WTC11 (cell line): ENCODE results near the gene NEK8. TPM values are rescaled to one million over a fixed set of nuclear protein-coding genes. Genes with fewer than 3 reads are reported as not detected.

Experiments
- ATAC-seq: fragments of 200-7000 bp; cut with Tn5 transposase; 2 replicates; pipeline ENCODE4 v1.10.0; 2021; ENCODE audit warnings: mild to moderate bottlenecking, moderate library complexity
- CTCF ChIA-PET: fragments of 300-600 bp; sonication (Branson Sonifier 250); formaldehyde crosslinking; loops from one replicate; lab custom pipeline; 2021; ENCODE audit warnings: antibody characterized with exemption; lab: Charles Lee
- POLR2A ChIA-PET: fragments of 350-600 bp; sonication (Branson Sonifier 250); formaldehyde crosslinking; loops from one replicate; lab custom pipeline; 2021; ENCODE audit warnings: antibody characterized with exemption; lab: Charles Lee
- DNase-seq: peaks from one replicate; pipeline ENCODE4 v3.0.0; 2021; ENCODE audit warnings: low spot score
- H3K27ac Mint-ChIP-seq: 2 replicates; pipeline ENCODE4 v1.8.0; 2021; ENCODE audit warnings: mixed read lengths
- H3K27me3 Mint-ChIP-seq: 2 replicates; pipeline ENCODE4 v1.8.0; 2021; ENCODE audit warnings: low read depth, mild to moderate bottlenecking, moderate library complexity, mixed read lengths
- H3K36me3 Mint-ChIP-seq: 2 replicates; pipeline ENCODE4 v1.8.0; 2021; ENCODE audit warnings: mixed read lengths
- H3K4me1 Mint-ChIP-seq: 2 replicates; pipeline ENCODE4 v1.8.0; 2022; ENCODE audit warnings: mixed read lengths
- H3K4me3 Mint-ChIP-seq: 2 replicates; pipeline ENCODE4 v1.8.0; 2021; ENCODE audit warnings: mild to moderate bottlenecking, moderate library complexity, mixed read lengths
- H3K9me3 Mint-ChIP-seq: 2 replicates; pipeline ENCODE4 v1.8.0; 2021; ENCODE audit warnings: mixed read lengths
- CBFB ChIP-seq: sonication (generic); formaldehyde crosslinking; IDR thresholded peaks from 2 replicates; pipeline ENCODE4 v1.8.1; 2022; ENCODE audit warnings: mild to moderate bottlenecking, low read depth, missing genetic modification reagents
- CREB1 ChIP-seq: sonication (generic); formaldehyde crosslinking; IDR thresholded peaks from 2 replicates; pipeline ENCODE4 v1.8.0; 2023; ENCODE audit warnings: mild to moderate bottlenecking, missing genetic modification reagents
- ETV6 ChIP-seq: sonication (generic); formaldehyde crosslinking; IDR thresholded peaks from 2 replicates; pipeline ENCODE4 v1.8.1; 2022; ENCODE audit warnings: mild to moderate bottlenecking, missing genetic modification reagents
- FOXK1 ChIP-seq: sonication (generic); formaldehyde crosslinking; IDR thresholded peaks from 2 replicates; pipeline ENCODE4 v1.8.0; 2022; ENCODE audit warnings: mild to moderate bottlenecking, moderate library complexity, missing genetic modification reagents
- FOXP1 ChIP-seq: sonication (generic); formaldehyde crosslinking; IDR thresholded peaks from 2 replicates; pipeline ENCODE4 v1.8.0; 2022; ENCODE audit warnings: missing genetic modification reagents, mild to moderate bottlenecking, moderate library complexity, borderline replicate concordance
- GRHL2 ChIP-seq: fragments of 250-450 bp; sonication (Bioruptor Pico); IDR thresholded peaks from 2 replicates; pipeline ENCODE4 v1.8.0; 2022; ENCODE audit warnings: mild to moderate bottlenecking, moderate library complexity; ENCODE audit not compliant: insufficient replicate concordance, severe bottlenecking
- JUN ChIP-seq: sonication (generic); formaldehyde crosslinking; IDR thresholded peaks from 2 replicates; pipeline ENCODE4 v1.8.0; 2023; ENCODE audit warnings: mild to moderate bottlenecking, missing genetic modification reagents
- NR3C1 ChIP-seq: sonication (generic); formaldehyde crosslinking; conservative IDR thresholded peaks from 2 replicates; pipeline ENCODE4 v1.8.1; 2023; ENCODE audit warnings: low read depth, mild to moderate bottlenecking, missing genetic modification reagents
- OVOL2 ChIP-seq: fragments of 250-450 bp; sonication (Bioruptor Pico); IDR thresholded peaks from 2 replicates; pipeline ENCODE4 v1.9.0; 2021; ENCODE audit warnings: mild to moderate bottlenecking, borderline replicate concordance
- RELA ChIP-seq: sonication (generic); formaldehyde crosslinking; IDR thresholded peaks from 2 replicates; pipeline ENCODE4 v1.8.1; 2022; ENCODE audit warnings: missing genetic modification reagents, mild to moderate bottlenecking, borderline replicate concordance
- SOX15 ChIP-seq: fragments of 250-450 bp; sonication (Bioruptor Pico); IDR thresholded peaks from 2 replicates; pipeline ENCODE4 v1.9.0; 2021; ENCODE audit warnings: mild to moderate bottlenecking
- ZNF138 ChIP-seq: sonication (generic); formaldehyde crosslinking; conservative IDR thresholded peaks from 2 replicates; pipeline ENCODE4 v1.8.1; 2022; ENCODE audit warnings: mild to moderate bottlenecking, moderate library complexity, missing genetic modification reagents
- ZNF232 ChIP-seq: sonication (generic); formaldehyde crosslinking; IDR thresholded peaks from 2 replicates; pipeline ENCODE4 v1.8.0; 2022; ENCODE audit warnings: mild to moderate bottlenecking, missing genetic modification reagents
- ZNF317 ChIP-seq: sonication (generic); formaldehyde crosslinking; IDR thresholded peaks from 2 replicates; pipeline ENCODE4 v1.8.1; 2023; ENCODE audit warnings: low read depth, mild to moderate bottlenecking, moderate library complexity, missing genetic modification reagents, borderline replicate concordance
- total RNA-seq: library from RNA; stranded (reverse); gene quantifications from 3 replicates; pipeline ENCODE4 v1.2.3, GENCODE V29; 2021
- TF ChIP-seq, protein P1 (sequence below): sonication (generic); formaldehyde crosslinking; conservative IDR thresholded peaks from 2 replicates; pipeline ENCODE4 v1.8.1; 2023; ENCODE audit warnings: mild to moderate bottlenecking, low read depth, missing genetic modification reagents, moderate library complexity
- TF ChIP-seq, protein P2 (sequence below): fragments of 250-450 bp; sonication (Bioruptor Pico); IDR thresholded peaks from 2 replicates; pipeline ENCODE4 v1.9.0; 2021; ENCODE audit warnings: mild to moderate bottlenecking
- TF ChIP-seq, protein P3 (sequence below): sonication (generic); formaldehyde crosslinking; IDR thresholded peaks from 2 replicates; pipeline ENCODE4 v1.8.1; 2022; ENCODE audit warnings: mild to moderate bottlenecking, missing genetic modification reagents, moderate library complexity, borderline replicate concordance
- TF ChIP-seq, protein P4 (sequence below): sonication (generic); formaldehyde crosslinking; IDR thresholded peaks from 2 replicates; pipeline ENCODE4 v1.8.0; 2023; ENCODE audit warnings: mild to moderate bottlenecking, missing genetic modification reagents
- TF ChIP-seq, protein P5 (sequence below): sonication (generic); formaldehyde crosslinking; IDR thresholded peaks from 2 replicates; pipeline ENCODE4 v1.8.0; 2022; ENCODE audit warnings: missing genetic modification reagents
- TF ChIP-seq, protein P6 (sequence below): sonication (generic); formaldehyde crosslinking; IDR thresholded peaks from 2 replicates; pipeline ENCODE4 v1.8.0; 2022; ENCODE audit warnings: mild to moderate bottlenecking, missing genetic modification reagents

Gene NEK8
- total RNA-seq, 1 experiment from 2014 or later, result 25.0 TPM

DNA sequence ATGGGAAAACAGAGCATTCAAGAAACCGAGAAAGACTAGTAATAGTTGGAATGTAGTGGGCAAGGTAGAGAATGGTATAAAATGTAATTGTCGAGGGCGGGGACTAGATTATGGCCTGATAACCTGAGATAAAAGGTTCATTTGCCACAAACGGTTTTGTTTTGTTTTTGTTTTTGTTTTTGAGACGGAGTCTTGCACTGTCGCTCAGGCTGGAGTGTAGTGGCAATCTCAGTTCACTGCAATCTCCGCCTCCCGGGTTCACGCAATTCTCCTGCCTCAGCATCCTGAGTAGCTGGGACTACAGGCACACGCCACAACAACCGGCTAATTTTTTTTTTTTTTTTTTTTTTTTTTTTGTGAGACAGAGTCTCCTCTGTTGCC, 1.4 kb downstream of the NEK8 start:
- Mint-ChIP-seq H3K9me3 (no peaks in the 10 kb centered on the region), H3K27ac (peak overlapping the region; percentile 83), H3K4me1 (peaks cover 12% of the 10 kb centered on the region), H3K27me3 (no peaks in the 10 kb centered on the region), H3K4me3 (no peak overlapping the region), H3K36me3 (peaks cover 6% of the 10 kb centered on the region; the same call in 1 of the 2 replicates)
- no peak for DNase-seq
- no peak for ATAC-seq
- ChIA-PET CTCF (interaction anchor here (1.5 to 12.2 kb wide), 7 partner anchors 10 to 387 kb away, joined by 4 to 541 read pairs (median 69); partner anchors contain the start of genes DHRS13, PROCA1, RPL23A and TRAF4), POLR2A (interaction anchor here (0.7 to 6.4 kb wide), 3 partner anchors 17 to 222 kb away, joined by 3 to 310 read pairs (median 9); partner anchors contain the start of genes FLOT2, PHF12 and TRAF4)
- no peak for TF ChIP-seq ZNF232
- TF ChIP-seq, protein P1, sequence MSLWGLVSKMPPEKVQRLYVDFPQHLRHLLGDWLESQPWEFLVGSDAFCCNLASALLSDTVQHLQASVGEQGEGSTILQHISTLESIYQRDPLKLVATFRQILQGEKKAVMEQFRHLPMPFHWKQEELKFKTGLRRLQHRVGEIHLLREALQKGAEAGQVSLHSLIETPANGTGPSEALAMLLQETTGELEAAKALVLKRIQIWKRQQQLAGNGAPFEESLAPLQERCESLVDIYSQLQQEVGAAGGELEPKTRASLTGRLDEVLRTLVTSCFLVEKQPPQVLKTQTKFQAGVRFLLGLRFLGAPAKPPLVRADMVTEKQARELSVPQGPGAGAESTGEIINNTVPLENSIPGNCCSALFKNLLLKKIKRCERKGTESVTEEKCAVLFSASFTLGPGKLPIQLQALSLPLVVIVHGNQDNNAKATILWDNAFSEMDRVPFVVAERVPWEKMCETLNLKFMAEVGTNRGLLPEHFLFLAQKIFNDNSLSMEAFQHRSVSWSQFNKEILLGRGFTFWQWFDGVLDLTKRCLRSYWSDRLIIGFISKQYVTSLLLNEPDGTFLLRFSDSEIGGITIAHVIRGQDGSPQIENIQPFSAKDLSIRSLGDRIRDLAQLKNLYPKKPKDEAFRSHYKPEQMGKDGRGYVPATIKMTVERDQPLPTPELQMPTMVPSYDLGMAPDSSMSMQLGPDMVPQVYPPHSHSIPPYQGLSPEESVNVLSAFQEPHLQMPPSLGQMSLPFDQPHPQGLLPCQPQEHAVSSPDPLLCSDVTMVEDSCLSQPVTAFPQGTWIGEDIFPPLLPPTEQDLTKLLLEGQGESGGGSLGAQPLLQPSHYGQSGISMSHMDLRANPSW (CRISPR knock-in tag), result no peak
- TF ChIP-seq JUN, result no peak
- no peak for TF ChIP-seq SOX15 (CRISPR knock-in tag)
- no peak for TF ChIP-seq ETV6 (CRISPR knock-in tag)
- TF ChIP-seq, protein P2, sequence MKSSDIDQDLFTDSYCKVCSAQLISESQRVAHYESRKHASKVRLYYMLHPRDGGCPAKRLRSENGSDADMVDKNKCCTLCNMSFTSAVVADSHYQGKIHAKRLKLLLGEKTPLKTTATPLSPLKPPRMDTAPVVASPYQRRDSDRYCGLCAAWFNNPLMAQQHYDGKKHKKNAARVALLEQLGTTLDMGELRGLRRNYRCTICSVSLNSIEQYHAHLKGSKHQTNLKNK, result no peak
- TF ChIP-seq ZNF317 (CRISPR knock-in tag), result no peak
- no peak for TF ChIP-seq OVOL2 (CRISPR knock-in tag)
- TF ChIP-seq, protein P3, sequence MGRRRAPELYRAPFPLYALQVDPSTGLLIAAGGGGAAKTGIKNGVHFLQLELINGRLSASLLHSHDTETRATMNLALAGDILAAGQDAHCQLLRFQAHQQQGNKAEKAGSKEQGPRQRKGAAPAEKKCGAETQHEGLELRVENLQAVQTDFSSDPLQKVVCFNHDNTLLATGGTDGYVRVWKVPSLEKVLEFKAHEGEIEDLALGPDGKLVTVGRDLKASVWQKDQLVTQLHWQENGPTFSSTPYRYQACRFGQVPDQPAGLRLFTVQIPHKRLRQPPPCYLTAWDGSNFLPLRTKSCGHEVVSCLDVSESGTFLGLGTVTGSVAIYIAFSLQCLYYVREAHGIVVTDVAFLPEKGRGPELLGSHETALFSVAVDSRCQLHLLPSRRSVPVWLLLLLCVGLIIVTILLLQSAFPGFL (CRISPR knock-in tag), result no peak

DNA sequence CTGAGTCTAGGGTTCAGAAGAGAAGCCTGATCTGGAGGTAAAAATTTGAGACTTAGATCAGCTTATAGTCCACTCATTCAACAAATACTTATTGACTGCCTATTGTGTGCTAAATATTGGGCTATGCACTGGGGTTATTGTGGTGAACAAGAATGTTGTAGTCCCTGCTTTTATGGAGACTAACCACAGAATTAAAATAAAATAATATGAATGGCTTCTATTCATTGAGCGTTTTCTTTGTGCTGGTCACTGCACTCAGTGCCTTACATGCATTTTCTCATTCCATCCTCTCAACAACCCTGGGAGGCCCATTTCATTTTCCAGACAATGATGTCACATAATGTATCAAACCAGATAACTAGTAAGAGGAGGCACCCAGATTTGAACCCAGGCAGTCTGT, 4.8 kb downstream of the NEK8 start:
- CTCF ChIA-PET, result interaction anchor here (12.2 kb wide), 1 partner anchor 14 kb away, joined by 541 read pairs; the partner anchor contains the start of gene TRAF4
- H3K4me3 Mint-ChIP-seq, result no peak overlapping the region
- no peak for ATAC-seq
- H3K27me3 Mint-ChIP-seq, result no peaks in the 10 kb centered on the region
- DNase-seq, result no peak
- peak overlapping the region; percentile 38 for H3K27ac Mint-ChIP-seq
- no peaks in the 10 kb centered on the region for H3K9me3 Mint-ChIP-seq
- POLR2A ChIA-PET, result no interaction called here
- peaks cover 8% of the 10 kb centered on the region for H3K4me1 Mint-ChIP-seq
- peaks cover 11% of the 10 kb centered on the region for H3K36me3 Mint-ChIP-seq
- TF ChIP-seq NR3C1 (CRISPR knock-in tag) (no peak), ZNF138 (CRISPR knock-in tag) (no peak), RELA (CRISPR knock-in tag) (no peak), GRHL2 (no peak), OVOL2 (CRISPR knock-in tag) (no peak), CREB1 (CRISPR knock-in tag) (no peak), FOXP1 (no peak), ZNF232 (no peak), CBFB (CRISPR knock-in tag) (no peak), FOXK1 (CRISPR knock-in tag) (no peak)
- TF ChIP-seq, protein P4, sequence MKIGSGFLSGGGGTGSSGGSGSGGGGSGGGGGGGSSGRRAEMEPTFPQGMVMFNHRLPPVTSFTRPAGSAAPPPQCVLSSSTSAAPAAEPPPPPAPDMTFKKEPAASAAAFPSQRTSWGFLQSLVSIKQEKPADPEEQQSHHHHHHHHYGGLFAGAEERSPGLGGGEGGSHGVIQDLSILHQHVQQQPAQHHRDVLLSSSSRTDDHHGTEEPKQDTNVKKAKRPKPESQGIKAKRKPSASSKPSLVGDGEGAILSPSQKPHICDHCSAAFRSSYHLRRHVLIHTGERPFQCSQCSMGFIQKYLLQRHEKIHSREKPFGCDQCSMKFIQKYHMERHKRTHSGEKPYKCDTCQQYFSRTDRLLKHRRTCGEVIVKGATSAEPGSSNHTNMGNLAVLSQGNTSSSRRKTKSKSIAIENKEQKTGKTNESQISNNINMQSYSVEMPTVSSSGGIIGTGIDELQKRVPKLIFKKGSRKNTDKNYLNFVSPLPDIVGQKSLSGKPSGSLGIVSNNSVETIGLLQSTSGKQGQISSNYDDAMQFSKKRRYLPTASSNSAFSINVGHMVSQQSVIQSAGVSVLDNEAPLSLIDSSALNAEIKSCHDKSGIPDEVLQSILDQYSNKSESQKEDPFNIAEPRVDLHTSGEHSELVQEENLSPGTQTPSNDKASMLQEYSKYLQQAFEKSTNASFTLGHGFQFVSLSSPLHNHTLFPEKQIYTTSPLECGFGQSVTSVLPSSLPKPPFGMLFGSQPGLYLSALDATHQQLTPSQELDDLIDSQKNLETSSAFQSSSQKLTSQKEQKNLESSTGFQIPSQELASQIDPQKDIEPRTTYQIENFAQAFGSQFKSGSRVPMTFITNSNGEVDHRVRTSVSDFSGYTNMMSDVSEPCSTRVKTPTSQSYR (CRISPR knock-in tag), result no peak
- TF ChIP-seq, protein P5, sequence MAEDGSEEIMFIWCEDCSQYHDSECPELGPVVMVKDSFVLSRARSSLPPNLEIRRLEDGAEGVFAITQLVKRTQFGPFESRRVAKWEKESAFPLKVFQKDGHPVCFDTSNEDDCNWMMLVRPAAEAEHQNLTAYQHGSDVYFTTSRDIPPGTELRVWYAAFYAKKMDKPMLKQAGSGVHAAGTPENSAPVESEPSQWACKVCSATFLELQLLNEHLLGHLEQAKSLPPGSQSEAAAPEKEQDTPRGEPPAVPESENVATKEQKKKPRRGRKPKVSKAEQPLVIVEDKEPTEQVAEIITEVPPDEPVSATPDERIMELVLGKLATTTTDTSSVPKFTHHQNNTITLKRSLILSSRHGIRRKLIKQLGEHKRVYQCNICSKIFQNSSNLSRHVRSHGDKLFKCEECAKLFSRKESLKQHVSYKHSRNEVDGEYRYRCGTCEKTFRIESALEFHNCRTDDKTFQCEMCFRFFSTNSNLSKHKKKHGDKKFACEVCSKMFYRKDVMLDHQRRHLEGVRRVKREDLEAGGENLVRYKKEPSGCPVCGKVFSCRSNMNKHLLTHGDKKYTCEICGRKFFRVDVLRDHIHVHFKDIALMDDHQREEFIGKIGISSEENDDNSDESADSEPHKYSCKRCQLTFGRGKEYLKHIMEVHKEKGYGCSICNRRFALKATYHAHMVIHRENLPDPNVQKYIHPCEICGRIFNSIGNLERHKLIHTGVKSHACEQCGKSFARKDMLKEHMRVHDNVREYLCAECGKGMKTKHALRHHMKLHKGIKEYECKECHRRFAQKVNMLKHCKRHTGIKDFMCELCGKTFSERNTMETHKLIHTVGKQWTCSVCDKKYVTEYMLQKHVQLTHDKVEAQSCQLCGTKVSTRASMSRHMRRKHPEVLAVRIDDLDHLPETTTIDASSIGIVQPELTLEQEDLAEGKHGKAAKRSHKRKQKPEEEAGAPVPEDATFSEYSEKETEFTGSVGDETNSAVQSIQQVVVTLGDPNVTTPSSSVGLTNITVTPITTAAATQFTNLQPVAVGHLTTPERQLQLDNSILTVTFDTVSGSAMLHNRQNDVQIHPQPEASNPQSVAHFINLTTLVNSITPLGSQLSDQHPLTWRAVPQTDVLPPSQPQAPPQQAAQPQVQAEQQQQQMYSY (CRISPR knock-in tag), result no peak
- TF ChIP-seq, protein P6, sequence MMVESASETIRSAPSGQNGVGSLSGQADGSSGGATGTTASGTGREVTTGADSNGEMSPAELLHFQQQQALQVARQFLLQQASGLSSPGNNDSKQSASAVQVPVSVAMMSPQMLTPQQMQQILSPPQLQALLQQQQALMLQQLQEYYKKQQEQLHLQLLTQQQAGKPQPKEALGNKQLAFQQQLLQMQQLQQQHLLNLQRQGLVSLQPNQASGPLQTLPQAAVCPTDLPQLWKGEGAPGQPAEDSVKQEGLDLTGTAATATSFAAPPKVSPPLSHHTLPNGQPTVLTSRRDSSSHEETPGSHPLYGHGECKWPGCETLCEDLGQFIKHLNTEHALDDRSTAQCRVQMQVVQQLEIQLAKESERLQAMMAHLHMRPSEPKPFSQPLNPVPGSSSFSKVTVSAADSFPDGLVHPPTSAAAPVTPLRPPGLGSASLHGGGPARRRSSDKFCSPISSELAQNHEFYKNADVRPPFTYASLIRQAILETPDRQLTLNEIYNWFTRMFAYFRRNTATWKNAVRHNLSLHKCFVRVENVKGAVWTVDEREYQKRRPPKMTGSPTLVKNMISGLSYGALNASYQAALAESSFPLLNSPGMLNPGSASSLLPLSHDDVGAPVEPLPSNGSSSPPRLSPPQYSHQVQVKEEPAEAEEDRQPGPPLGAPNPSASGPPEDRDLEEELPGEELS (CRISPR knock-in tag), result no peak
- TF ChIP-seq, protein P3 (CRISPR knock-in tag), result no peak
